Smooth muscle cell (in vitro differentiated cells): Measurements from ENCODE around the gene MACROD2. TPM values are rescaled to one million over a fixed set of nuclear protein-coding genes. Genes with fewer than 3 reads are reported as not detected.

Experiments used
- DNase-seq: peaks from one replicate; lab custom pipeline; 2025; ENCODE audit not compliant: unreplicated experiment; lab: John Stamatoyannopoulos, UW
- H2AFZ ChIP-seq: fragments of 200-600 bp; sonication (generic); 2 replicates; pipeline ENCODE4 v1.6.0; 2016; ENCODE audit warnings: antibody characterized with exemption, low read depth, mild to moderate bottlenecking
- H3F3A ChIP-seq: fragments of 200-600 bp; sonication (generic); 2 replicates; pipeline ENCODE4 v1.6.0; 2017; ENCODE audit warnings: antibody characterized with exemption, low read depth
- H3K27ac ChIP-seq: fragments of 200-600 bp; sonication (generic); 2 replicates; pipeline ENCODE4 v1.5.1; 2016; ENCODE audit warnings: low read depth, mild to moderate bottlenecking
- H3K27me3 ChIP-seq: fragments of 200-600 bp; sonication (generic); 2 replicates; pipeline ENCODE4 v1.6.1; 2016; ENCODE audit warnings: low read depth, mild to moderate bottlenecking
- H3K36me3 ChIP-seq: fragments of 200-600 bp; sonication (generic); 2 replicates; pipeline ENCODE4 v1.5.1; 2016; ENCODE audit warnings: low read depth
- H3K4me1 ChIP-seq: fragments of 200-600 bp; sonication (generic); 2 replicates; pipeline ENCODE4 v1.5.1; 2016; ENCODE audit warnings: low read depth
- H3K4me2 ChIP-seq: fragments of 200-600 bp; sonication (generic); 2 replicates; pipeline ENCODE4 v1.6.0; 2016; ENCODE audit warnings: mild to moderate bottlenecking
- H3K4me3 ChIP-seq: fragments of 200-600 bp; sonication (generic); 2 replicates; pipeline ENCODE4 v1.5.1; 2016; ENCODE audit warnings: mild to moderate bottlenecking
- H3K79me2 ChIP-seq: fragments of 200-600 bp; sonication (generic); 2 replicates; pipeline ENCODE4 v1.6.0; 2016; ENCODE audit warnings: low read depth, mild to moderate bottlenecking
- H3K9ac ChIP-seq: fragments of 200-600 bp; sonication (generic); 2 replicates; pipeline ENCODE4 v1.6.0; 2016; ENCODE audit warnings: low read depth
- H3K9me3 ChIP-seq: fragments of 200-600 bp; sonication (generic); replicated peaks from 2 replicates; pipeline ENCODE4 v1.5.1; 2016; ENCODE audit warnings: low read depth
- H4K20me1 ChIP-seq: fragments of 200-600 bp; sonication (generic); 2 replicates; pipeline ENCODE4 v1.6.0; 2016; ENCODE audit warnings: low read depth
- CTCF ChIP-seq: fragments of 200-600 bp; sonication (generic); IDR thresholded peaks from 2 replicates; pipeline ENCODE4 v1.5.1; 2017; ENCODE audit warnings: borderline replicate concordance, mild to moderate bottlenecking, antibody characterized with exemption; ENCODE audit not compliant: insufficient read depth, poor library complexity, severe bottlenecking
- WGBS: methylation state at CpG from one replicate; pipeline ENCODE4 v1.1.7; 2016; ENCODE audit warnings: low lambda C conversion rate; 5-methylcytosine and 5-hydroxymethylcytosine counted together
- polyA plus RNA-seq: library from polyadenylated mRNA; unstranded; fragments of >200 nt; fragmentation: Nextera tagmentation; extraction: Ambion mirVana; gene quantifications from 2 replicates; pipeline ENCODE4 v1.2.1, GENCODE V29; 2016
- total RNA-seq: library from RNA; depleted of rRNA; stranded (reverse); fragments of >200 nt; gene quantifications from 2 replicates; pipeline ENCODE4 v1.2.3, GENCODE V29; 2014

Gene MACROD2
- total and polyA plus RNA-seq, 2 experiments from 2014 or later = 0.04 to 0.32 TPM

- WGBS = 83% methylated on average over 3 of the region's 3 CpGs
Measured at GRCh38 chr20:15949391-15949790, 1954.1 kb downstream of the MACROD2 start.

GRCh38 chr20:15951658-15952057 lies 1956.3 kb downstream of the MACROD2 start:
- Histone ChIP-seq H3K9me3 (no peaks in the 10 kb centered on the region), H3K27me3 (no peaks in the 10 kb centered on the region), H3K36me3 (no peaks in the 10 kb centered on the region), H3K4me2 (no peak overlapping the region), H3K79me2 (no peaks in the 10 kb centered on the region), H3K4me3 (no peak overlapping the region), H3K27ac (no peak overlapping the region), H2AFZ (no peak overlapping the region), H3F3A (no peaks in the 10 kb centered on the region), H3K4me1 (no peaks in the 10 kb centered on the region), H4K20me1 (no peaks in the 10 kb centered on the region), H3K9ac (no peak overlapping the region)
- TF ChIP-seq CTCF = no peak
- DNase-seq = no peak
- 90% methylated on average over 8 of the region's 8 CpGs for WGBS

More at GRCh38 chr20:15949391-15949790, 1954.1 kb downstream of the MACROD2 start:
- no peaks in the 10 kb centered on the region for H3K27me3 ChIP-seq
- no peak for TF ChIP-seq CTCF
- H2AFZ ChIP-seq = no peak overlapping the region
- no peak overlapping the region for H3K27ac ChIP-seq
- H3K79me2 ChIP-seq = no peaks in the 10 kb centered on the region
- no peak overlapping the region for H3K9ac ChIP-seq
- H4K20me1 ChIP-seq = no peaks in the 10 kb centered on the region
- no peak overlapping the region for H3K4me3 ChIP-seq
- H3F3A ChIP-seq = no peaks in the 10 kb centered on the region
- no peaks in the 10 kb centered on the region for H3K4me1 ChIP-seq
- no peaks in the 10 kb centered on the region for H3K36me3 ChIP-seq
- no peaks in the 10 kb centered on the region for H3K9me3 ChIP-seq
- DNase-seq = no peak
- H3K4me2 ChIP-seq = no peak overlapping the region

GRCh38 chr20:15958142-15958541 lies 1962.8 kb downstream of the MACROD2 start:
- WGBS = 94% methylated on average over 4 of the region's 4 CpGs
- no peak overlapping the region for H3K4me2 ChIP-seq
- H3K4me1 ChIP-seq = no peaks in the 10 kb centered on the region
- DNase-seq = no peak
- H3K9ac ChIP-seq = no peak overlapping the region
- H3F3A ChIP-seq = no peaks in the 10 kb centered on the region
- no peaks in the 10 kb centered on the region for H3K9me3 ChIP-seq
- no peak for TF ChIP-seq CTCF
- H4K20me1 ChIP-seq = no peaks in the 10 kb centered on the region
- no peak overlapping the region for H3K27ac ChIP-seq
- no peak overlapping the region for H3K4me3 ChIP-seq
- H3K36me3 ChIP-seq = no peaks in the 10 kb centered on the region
- H3K27me3 ChIP-seq = no peaks in the 10 kb centered on the region
- H3K79me2 ChIP-seq = no peaks in the 10 kb centered on the region
- no peak overlapping the region for H2AFZ ChIP-seq

- DNase-seq = no peak
- no peak overlapping the region for H3K4me2 ChIP-seq
- H3F3A ChIP-seq = no peaks in the 10 kb centered on the region
- H3K36me3 ChIP-seq = no peaks in the 10 kb centered on the region
- no peak for TF ChIP-seq CTCF
- H3K27me3 ChIP-seq = no peaks in the 10 kb centered on the region
- no peaks in the 10 kb centered on the region for H3K4me1 ChIP-seq
- WGBS = 84% methylated on average over 4 of the region's 4 CpGs
- H3K9ac ChIP-seq = no peak overlapping the region
- H4K20me1 ChIP-seq = no peaks in the 10 kb centered on the region
- no peaks in the 10 kb centered on the region for H3K79me2 ChIP-seq
- no peaks in the 10 kb centered on the region for H3K9me3 ChIP-seq
- no peak overlapping the region for H2AFZ ChIP-seq
- no peak overlapping the region for H3K4me3 ChIP-seq
- no peak overlapping the region for H3K27ac ChIP-seq
Measured at GRCh38 chr20:15965165-15965564, 1969.8 kb downstream of the MACROD2 start.
